Kidney epithelial cell (primary cell): ENCODE results near the gene KRTCAP2. TPM values are rescaled to one million over a fixed set of nuclear protein-coding genes. Genes with fewer than 3 reads are reported as not detected.
A peak's percentile ranks its signal among the peaks of the same experiment; 100 is the strongest.

Experiments
- DNase-seq: peaks from one replicate; pipeline ENCODE4 v3.0.0-alpha.2; 2010; ENCODE audit warnings: low read depth
- H3K27me3 ChIP-seq: 2 replicates; pipeline ENCODE4 v1.6.0; 2011; ENCODE audit warnings: low read length; ENCODE audit not compliant: control insufficient read depth, insufficient read depth
- H3K36me3 ChIP-seq: 2 replicates; pipeline ENCODE4 v1.5.1; 2011; ENCODE audit warnings: low read length; ENCODE audit not compliant: control insufficient read depth, insufficient read depth
- H3K4me3 ChIP-seq: 2 replicates; pipeline ENCODE4 v1.5.1; 2011; ENCODE audit warnings: low read depth, mild to moderate bottlenecking, control low read depth, low read length
- CTCF ChIP-seq: IDR thresholded peaks from 2 replicates; pipeline ENCODE4 v1.5.1; 2011; ENCODE audit warnings: mild to moderate bottlenecking, moderate library complexity, low read length, control low read depth, inconsistent platforms; ENCODE audit not compliant: insufficient read depth, poor library complexity, severe bottlenecking
- total RNA-seq: library from RNA; depleted of rRNA; stranded (reverse); fragments of >200 nt; gene quantifications from 2 replicates; pipeline ENCODE4 v1.2.3, GENCODE V29; 2015

KRTCAP2 gene
- total RNA-seq, 1 donor from 2014 or later = 207 TPM

- Histone ChIP-seq H3K27me3 (no peaks in the 10 kb centered on the region), H3K36me3 (no peaks in the 10 kb centered on the region), H3K4me3 (no peak overlapping the region)
- no peak for TF ChIP-seq CTCF
- DNase-seq = no peak
Measured at GRCh38 chr1:155210314-155211104, 37.4 kb upstream of the KRTCAP2 start.

- Histone ChIP-seq H3K27me3 (no peaks in the 10 kb centered on the region), H3K36me3 (no peaks in the 10 kb centered on the region), H3K4me3 (peak overlapping the region; percentile 75)
- DNase-seq = no peak
- TF ChIP-seq CTCF = no peak
Measured at GRCh38 chr1:155209312-155209721, 36.2 kb upstream of the KRTCAP2 start.

DNA sequence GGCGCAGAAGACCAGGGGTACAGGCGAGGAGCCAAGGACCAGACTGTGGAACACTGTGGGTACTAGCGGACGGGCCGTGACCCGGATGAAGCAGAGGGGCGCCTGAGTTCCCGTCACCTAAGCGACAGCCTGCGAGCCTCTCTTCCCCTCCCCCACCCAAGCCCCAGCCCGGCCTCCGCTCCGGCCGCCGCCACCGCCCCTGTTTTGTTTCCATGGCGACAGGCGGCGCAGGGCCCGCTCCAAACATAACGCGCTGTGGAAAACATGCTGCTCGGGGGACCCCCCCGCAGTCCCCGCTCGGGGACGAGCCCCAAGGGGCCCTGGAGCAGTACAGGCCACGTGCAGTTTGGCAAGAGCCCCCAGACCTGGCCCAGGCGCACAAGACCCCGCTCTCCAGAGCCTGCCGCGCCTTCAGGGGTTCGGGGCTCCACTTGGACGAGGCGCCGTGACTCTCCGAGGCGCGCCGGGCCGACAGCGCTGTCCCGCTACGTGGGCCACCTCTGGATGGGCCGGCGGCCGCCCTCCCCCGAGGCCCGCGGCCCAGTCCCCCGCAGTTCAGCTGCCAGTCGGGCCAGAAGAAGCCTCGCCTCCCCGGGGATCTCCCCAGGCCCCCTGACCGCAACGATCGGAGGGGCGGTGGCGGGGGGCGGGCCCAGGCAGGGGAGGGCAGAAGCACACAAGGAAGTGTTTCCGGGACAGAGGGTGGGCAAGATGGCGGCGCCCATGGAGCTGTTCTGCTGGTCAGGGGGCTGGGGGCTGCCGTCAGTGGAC lies 35.6 kb upstream of the KRTCAP2 start, which contains the start of gene MTX1:
Gene MTX1, plus strand, starts transcription at position 155 of the 771 bp plus-strand sequence. Its CDS starts 110 bp downstream, at position 265.
- Histone ChIP-seq H3K27me3 (no peaks in the 10 kb centered on the region), H3K4me3 (peak within 1 kb of the TSS; percentile 75), H3K36me3 (no peaks in the 10 kb centered on the region)
- TF ChIP-seq CTCF = no peak
- DNase-seq = no peak

- no peak for TF ChIP-seq CTCF
- peak within 1 kb of the TSS; percentile 75 for H3K4me3 ChIP-seq
- H3K36me3 ChIP-seq = no peaks in the 10 kb centered on the region
- DNase-seq = no peak
- H3K27me3 ChIP-seq = no peaks in the 10 kb centered on the region
Measured at GRCh38 chr1:155207806-155208540, 34.9 kb upstream of the KRTCAP2 start, which contains the start of gene THBS3. Gene THBS3, minus strand, starts transcription at chr1:155207897. Its CDS starts 21 bp downstream, at chr1:155207876.

GRCh38 chr1:155206891-155207805 lies 34.0 kb upstream of the KRTCAP2 start:
- Histone ChIP-seq H3K4me3 (peak overlapping the region; percentile 75), H3K27me3 (no peaks in the 10 kb centered on the region), H3K36me3 (no peaks in the 10 kb centered on the region)
- no peak for DNase-seq
- peak; percentile 93 for TF ChIP-seq CTCF
